Heart right ventricle (tissue), 16 donors: ENCODE results near the gene SV2C. TPM values are rescaled to one million over a fixed set of nuclear protein-coding genes. Genes with fewer than 3 reads are reported as not detected.

Source experiments
- ATAC-seq, 8 donors: fragments of 200-7000 bp; cut with Tn5 transposase; one replicate each; pipeline ENCODE4 v1.9.1; 2020; ENCODE audit warnings: mild to moderate bottlenecking in 8 of 8, moderate library complexity in 8 of 8, moderate number of reproducible peaks in 1 of 8
- DNase-seq, 2 donors: peaks; one replicate each; pipeline ENCODE4 v3.0.0-alpha.2; 2020
- H3K27ac ChIP-seq, 10 donors: fragments of 200-600 bp; sonication (generic) in 2 of 10; one replicate each; pipeline versions ENCODE4 v1.5.0 to v1.8.0; 2020 to 2022; ENCODE audit warnings: mild to moderate bottlenecking in 3 of 10
- H3K27me3 ChIP-seq, 7 donors: fragments of 200-600 bp; one replicate each; pipeline ENCODE4 v1.8.0; 2021 to 2022; ENCODE audit warnings: mild to moderate bottlenecking in 2 of 7
- H3K36me3 ChIP-seq, 9 donors: fragments of 200-600 bp; sonication (generic) in 1 of 9; one replicate each; pipeline versions ENCODE4 v1.5.0 to v1.8.0; 2020 to 2022; ENCODE audit warnings: mild to moderate bottlenecking in 2 of 9
- H3K4me1 ChIP-seq, 9 donors: fragments of 200-600 bp; sonication (generic) in 1 of 9; one replicate each; pipeline versions ENCODE4 v1.5.0 to v1.8.0; 2020 to 2022; ENCODE audit warnings: mild to moderate bottlenecking in 4 of 9
- H3K4me3 ChIP-seq, 10 donors: fragments of 200-600 bp; sonication (generic) in 2 of 10; one replicate each; pipeline versions ENCODE4 v1.5.0 to v1.8.0; 2020 to 2022; ENCODE audit warnings: mild to moderate bottlenecking in 7 of 10, moderate library complexity in 2 of 10
- H3K9me3 ChIP-seq, 11 donors: fragments of 200-600 bp in 10 of 11; sonication (generic) in 2 of 11; one replicate each; pipeline versions ENCODE4 v1.5.0 to v1.8.0; 2013 to 2022; ENCODE audit warnings: mild to moderate bottlenecking in 2 of 11, control low read depth in 1 of 11, moderate library complexity in 1 of 11
- WGBS, 2 donors: extraction: QIAGEN DNeasy Blood & Tissue Kit; methylation state at CpG; one replicate each; pipeline ENCODE4 v1.1.7; 2013; ENCODE audit warnings: inconsistent platforms in 1 of 2; 5-methylcytosine and 5-hydroxymethylcytosine counted together
- intact Hi-C, 10 donors: fragments of 100-400 bp; cut with DNase I; formaldehyde crosslinking; loops; one replicate each; pipeline versions ENCODE4 v1.11.1 to v1.14.2; 2022
- polyA plus RNA-seq, 2 donors: library from polyadenylated mRNA; stranded (reverse); fragments of 200-250 nt; gene quantifications; one replicate each; pipeline ENCODE4 v1.2.3, GENCODE V29; 2013
- total RNA-seq, 10 donors: library from RNA; stranded (reverse); fragmentation: NEBNext Ultra II Directional in 3 of 10; extraction: Animal tissue kit (Norgen Biotek cat#: 25700) in 3 of 10; gene quantifications; one replicate each; pipeline versions ENCODE4 v1.2.1 to v1.2.4, GENCODE V29; 2021 to 2023
- TF ChIP-seq, protein P1 (sequence below), 9 donors: fragments of 200-600 bp; sonication (generic) in 2 of 9; IDR thresholded peaks; one replicate each; pipeline versions ENCODE4 v1.5.0 to v1.8.0; 2021 to 2022; ENCODE audit warnings: antibody characterized with exemption in 9 of 9, mild to moderate bottlenecking in 5 of 9, moderate library complexity in 1 of 9
- donor health status: Arrhythmogenic right ventricular cardiomyopathy.
- donor health status: ischemic (EF 13 %, LVEDD 7.1; RV severe dilation, severe dysfunction).
- donor health status: healthy with polysubstance abuse.
- donor health status: DM: no; HTN: yes; CAD: no.
- donor health status: DM: no; HTN: no; CAD: no.
- donor health status: ischemic (EF 25% LVEDD 6.9; RV normal size, moderate dysfunction).
- donor health status: ischemic (EF 25% LVEDD 5.7; RV mildly dilated, moderate dysfunction).
- donor health status: healthy.
- donor health status: DM: yes; HTN: yes; CAD: no.
- donor health status: Ischemic cardiomyopathy.
- donor health status: ischemic (EF 35%, LVEDD 5.7; RV mildly dilated, moderate dysfunction).
- donor health status: nonischemic (EF 11% LVEDD 7.7; RV severe dilation, severe dysfunction).
- donor health status: DM: yes; HTN: yes; CAD: no.
- donor health status: PGD.
- donor health status: ischemic (EF 29% LVEDD 5.4; RV normal size, mild dysfunction).
- donor health status: nonischemic (EF 23%, LVEDD 6.1; RV moderate dilation, normal function).

The SV2C gene
- total and polyA plus RNA-seq, 12 donors = 0.09 to 1.2 (median 0.24) TPM; not detected in 4

DNA sequence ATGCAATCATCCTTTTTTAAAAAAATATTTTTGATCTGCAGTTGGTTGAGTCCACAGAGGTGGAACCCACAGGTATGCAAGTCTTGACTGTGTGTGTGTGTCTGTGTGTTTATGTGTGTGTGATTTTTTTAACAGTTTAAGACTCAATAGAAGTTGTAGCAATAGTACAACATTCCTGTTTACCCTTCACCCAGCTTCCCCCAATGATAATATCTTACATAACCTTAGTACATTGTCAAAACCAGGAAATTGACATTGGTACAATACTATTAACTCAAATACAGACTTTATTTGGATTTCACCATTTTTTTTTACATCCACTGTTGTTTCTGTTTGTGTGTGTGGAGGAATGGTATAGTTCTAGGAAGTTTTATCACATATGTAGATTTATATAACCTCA is 81.8 kb downstream of the SV2C start:
- ATAC-seq = no peak
- intact Hi-C loops = no loop called here
- TF ChIP-seq, protein P1, sequence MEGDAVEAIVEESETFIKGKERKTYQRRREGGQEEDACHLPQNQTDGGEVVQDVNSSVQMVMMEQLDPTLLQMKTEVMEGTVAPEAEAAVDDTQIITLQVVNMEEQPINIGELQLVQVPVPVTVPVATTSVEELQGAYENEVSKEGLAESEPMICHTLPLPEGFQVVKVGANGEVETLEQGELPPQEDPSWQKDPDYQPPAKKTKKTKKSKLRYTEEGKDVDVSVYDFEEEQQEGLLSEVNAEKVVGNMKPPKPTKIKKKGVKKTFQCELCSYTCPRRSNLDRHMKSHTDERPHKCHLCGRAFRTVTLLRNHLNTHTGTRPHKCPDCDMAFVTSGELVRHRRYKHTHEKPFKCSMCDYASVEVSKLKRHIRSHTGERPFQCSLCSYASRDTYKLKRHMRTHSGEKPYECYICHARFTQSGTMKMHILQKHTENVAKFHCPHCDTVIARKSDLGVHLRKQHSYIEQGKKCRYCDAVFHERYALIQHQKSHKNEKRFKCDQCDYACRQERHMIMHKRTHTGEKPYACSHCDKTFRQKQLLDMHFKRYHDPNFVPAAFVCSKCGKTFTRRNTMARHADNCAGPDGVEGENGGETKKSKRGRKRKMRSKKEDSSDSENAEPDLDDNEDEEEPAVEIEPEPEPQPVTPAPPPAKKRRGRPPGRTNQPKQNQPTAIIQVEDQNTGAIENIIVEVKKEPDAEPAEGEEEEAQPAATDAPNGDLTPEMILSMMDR (IDR thresholded peaks at IDR 0.05) = no peak

DNA sequence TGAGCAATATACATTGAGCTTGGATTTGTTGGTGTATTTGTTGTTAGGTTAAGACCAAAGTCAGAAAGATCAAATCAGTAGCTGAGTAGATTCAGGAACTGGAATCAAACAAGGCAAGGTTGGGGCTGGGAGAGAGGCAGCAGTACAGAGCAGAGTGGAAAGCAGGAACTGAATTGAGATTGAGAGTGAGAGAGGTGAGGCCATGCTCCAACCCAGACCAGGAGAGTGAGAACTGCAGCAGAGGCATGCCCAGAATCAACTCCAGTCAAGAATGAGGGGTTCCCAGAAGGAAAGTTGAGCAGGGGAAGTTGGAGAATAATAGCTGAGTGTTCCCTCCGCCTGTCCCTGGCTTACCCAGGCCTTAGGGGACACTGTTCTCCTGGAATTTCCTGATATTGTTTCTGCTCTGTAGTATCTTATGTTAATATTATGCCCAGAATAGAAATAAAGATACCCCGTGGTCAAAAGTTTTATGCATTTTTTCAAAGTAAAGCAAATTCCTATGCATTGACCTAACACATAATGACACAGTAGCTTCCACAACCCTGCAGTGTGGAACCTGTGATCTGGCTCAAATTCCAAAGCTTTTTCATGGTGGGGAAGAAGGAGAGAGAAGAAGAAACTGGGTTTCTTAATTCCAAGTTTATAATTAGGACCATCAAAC is 82.7 kb downstream of the SV2C start:
- no peak for DNase-seq
- intact Hi-C loops = no loop called here
- Histone ChIP-seq H3K9me3 (peaks cover 0 to 11% (median 0%) of the 10 kb centered on the region in 11 donors), H3K4me1 (no peaks in the 10 kb centered on the region), H3K27ac (no peak overlapping the region), H3K27me3 (peaks cover 0 to 5% (median 0%) of the 10 kb centered on the region in 7 donors), H3K36me3 (no peaks in the 10 kb centered on the region), H3K4me3 (no peak overlapping the region)
- WGBS, 2 donors = 39 to 59% methylated on average over 2 of the region's 2 CpGs
- TF ChIP-seq, protein P1 (IDR thresholded peaks at IDR 0.05) = no peak
- ATAC-seq = no peak

More for the DNA sequence above, 81.8 kb downstream of the SV2C start:
- DNase-seq = no peak
- no peaks in the 10 kb centered on the region for H3K4me1 ChIP-seq
- no peak overlapping the region for H3K4me3 ChIP-seq
- peaks cover 0 to 5% (median 0%) of the 10 kb centered on the region in 7 donors for H3K27me3 ChIP-seq
- H3K27ac ChIP-seq = no peak overlapping the region
- H3K9me3 ChIP-seq = peaks cover 0 to 15% (median 0%) of the 10 kb centered on the region in 11 donors
- H3K36me3 ChIP-seq = no peaks in the 10 kb centered on the region

DNA sequence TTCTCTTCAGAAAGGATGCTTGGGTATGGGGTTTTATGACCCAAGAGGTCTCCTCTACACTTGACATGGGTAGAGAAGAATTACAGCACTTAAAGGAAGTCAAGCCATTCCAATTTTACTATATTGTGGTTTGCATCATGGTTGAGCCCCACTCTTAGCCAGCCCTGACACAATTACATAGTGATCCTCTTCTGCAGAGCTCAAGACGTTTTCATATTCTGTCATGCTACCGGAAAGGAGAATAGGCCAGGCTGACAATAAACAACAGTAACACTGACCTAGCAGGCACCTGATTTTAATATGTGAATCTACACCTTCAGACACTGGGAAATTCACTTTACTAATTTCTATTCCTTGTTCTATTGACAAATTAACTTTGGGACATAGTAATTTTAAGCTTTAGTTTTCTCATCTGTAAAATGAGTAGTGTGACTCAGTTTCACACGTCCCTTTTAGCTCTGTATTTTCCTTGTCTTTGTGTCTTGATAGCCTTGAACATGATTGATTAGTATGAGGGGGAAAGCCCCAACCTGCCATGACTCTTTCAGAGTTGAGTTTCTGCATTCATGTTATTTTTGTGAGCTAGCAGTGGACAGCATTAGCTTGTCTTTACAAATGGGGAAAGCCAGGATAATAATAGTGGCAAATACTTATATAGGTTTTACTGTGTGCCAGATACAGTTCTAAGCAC is 83.8 kb downstream of the SV2C start:
- H3K27ac ChIP-seq = no peak overlapping the region
- TF ChIP-seq, protein P1 (IDR thresholded peaks at IDR 0.05) = no peak
- ATAC-seq (no peak), DNase-seq (no peak)
- WGBS, 2 donors = 70 to 74% methylated on average over 3 of the region's 3 CpGs
- no peak overlapping the region for H3K4me3 ChIP-seq
- no peaks in the 10 kb centered on the region for H3K36me3 ChIP-seq
- peaks cover 0 to 5% (median 0%) of the 10 kb centered on the region in 7 donors for H3K27me3 ChIP-seq
- H3K9me3 ChIP-seq = peaks cover 0 to 11% (median 0%) of the 10 kb centered on the region in 11 donors
- intact Hi-C loops = no loop called here
- H3K4me1 ChIP-seq = no peaks in the 10 kb centered on the region

DNA sequence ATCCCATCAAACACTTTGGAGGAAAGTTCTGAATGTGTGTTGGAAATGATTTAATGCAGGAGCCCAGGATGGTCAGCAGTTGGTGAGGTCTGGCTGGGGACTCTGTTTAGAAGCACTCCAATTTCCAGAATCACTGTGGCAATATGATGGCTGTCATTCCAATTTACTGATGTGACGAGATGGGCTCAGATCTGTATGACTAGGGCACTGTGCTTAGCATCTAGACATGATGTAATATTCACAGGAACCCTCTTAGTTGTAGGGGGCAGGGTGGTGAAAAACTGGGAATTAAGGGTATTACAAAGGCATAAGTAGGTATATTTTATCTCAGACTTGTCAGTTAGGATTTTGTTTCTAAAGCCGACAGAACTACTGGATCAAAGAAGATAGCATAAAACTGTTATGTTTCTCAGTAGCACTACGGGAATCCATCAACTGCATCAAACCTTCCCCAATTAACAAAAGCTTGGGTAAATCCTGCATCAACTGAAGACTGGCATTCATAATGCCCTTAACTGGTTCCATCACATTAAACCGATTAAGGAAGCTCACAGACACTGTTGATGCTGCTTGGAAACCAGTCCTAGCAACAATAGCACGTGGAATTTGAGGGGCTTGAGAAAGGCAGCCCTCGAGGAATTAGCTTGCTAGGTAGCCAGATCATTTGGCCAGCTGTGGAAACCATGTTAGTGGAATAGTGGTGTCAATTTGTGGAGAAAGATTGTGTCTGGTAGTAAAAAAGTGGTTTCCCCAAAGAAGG is 86.1 kb downstream of the SV2C start:
- ATAC-seq (no peak), DNase-seq (no peak)
- H3K36me3 ChIP-seq = no peaks in the 10 kb centered on the region
- H3K27ac ChIP-seq = no peak overlapping the region
- H3K9me3 ChIP-seq = peaks cover 0 to 11% (median 0%) of the 10 kb centered on the region in 11 donors
- H3K27me3 ChIP-seq = peaks cover 0 to 5% (median 0%) of the 10 kb centered on the region in 7 donors
- H3K4me3 ChIP-seq = no peak overlapping the region
- intact Hi-C loops = no loop called here
- H3K4me1 ChIP-seq = no peaks in the 10 kb centered on the region
- TF ChIP-seq, protein P1 (IDR thresholded peaks at IDR 0.05) = no peak
- 78 to 79% methylated on average over 6 of the region's 6 CpGs for WGBS, 2 donors
